ENCODE data around the gene PDZD7.
A peak's percentile ranks its signal among the peaks of the same experiment; 100 is the strongest.

PDZD7 gene

DNA sequence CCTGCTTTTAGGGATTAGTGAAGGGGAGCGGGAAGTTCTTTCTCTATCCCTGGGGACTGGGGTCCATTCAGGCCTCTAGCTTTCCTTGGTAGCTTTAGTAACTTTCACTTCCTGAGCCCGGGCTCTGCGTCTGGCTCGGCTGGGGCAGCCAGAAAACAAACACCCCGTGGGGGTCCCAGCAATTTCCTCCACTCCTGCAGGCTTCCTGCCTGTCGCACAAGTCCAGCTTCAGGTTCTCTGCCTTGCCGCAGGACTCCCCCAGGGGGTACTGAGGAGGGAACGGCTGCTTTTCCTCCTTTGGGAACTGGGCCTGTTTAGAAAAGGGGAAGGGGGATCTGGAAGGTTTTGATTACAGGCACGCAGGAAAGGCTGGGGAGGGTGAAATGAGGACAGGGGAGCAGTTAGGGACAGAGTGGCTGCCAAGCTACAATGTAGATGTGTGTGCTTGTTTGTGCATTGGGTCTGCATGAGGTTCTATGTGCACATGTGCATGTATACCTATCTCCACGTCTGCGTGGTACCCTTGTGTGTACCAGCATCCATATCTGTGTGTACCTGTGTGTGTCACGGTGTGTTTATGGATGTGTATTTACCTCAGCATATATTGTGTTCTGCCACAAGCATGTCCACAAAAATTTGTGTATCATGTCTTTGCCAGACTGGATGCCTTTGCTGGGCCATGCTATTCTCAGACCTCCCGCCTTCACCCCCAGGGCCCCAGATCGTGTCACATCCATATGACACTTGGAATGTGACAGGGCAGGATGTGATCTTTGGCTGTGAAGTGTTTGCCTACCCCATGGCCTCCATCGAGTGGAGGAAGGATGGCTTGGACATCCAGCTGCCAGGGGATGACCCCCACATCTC, 32.9 kb upstream of the PDZD7 start:
- Histone ChIP-seq H3K4ac (ENCODE audit: low read depth in 1 of 2, low read length in 2 of 2) (no peak overlapping the region), H2BK120ac (ENCODE audit: low read depth, low read length) (no peak overlapping the region), H3K4me3 (ENCODE audit: insufficient read depth in 1 of 2, low read depth in 1 of 2, low read length in 2 of 2) (peak overlapping the region in 1 of 2 experiments; percentile 90), H3K36me3 (ENCODE audit: control insufficient read depth in 1 of 2, insufficient read depth in 2 of 2, low read depth in 1 of 2, low read length in 2 of 2) (no peaks in the 10 kb centered on the region), H3K27me3 (ENCODE audit: control insufficient read depth in 1 of 2, insufficient read depth in 1 of 2, low read length in 2 of 2) (peaks cover 0 to 16% of the 10 kb centered on the region in 2 experiments), H2AFZ (ENCODE audit: low read depth, low read length) (no peak overlapping the region), H3K79me1 (replicated peaks; ENCODE audit: low read length, poor library complexity, severe bottlenecking) (peaks cover 6% of the 10 kb centered on the region), H2BK12ac (ENCODE audit: low read length in 2 of 2) (peak overlapping the region; percentile 33 to 50), H4K8ac (ENCODE audit: low read length) (peak overlapping the region; percentile 59), H2AK5ac (ENCODE audit: low read length, severe bottlenecking) (no peak overlapping the region), H4K91ac (ENCODE audit: low read length) (no peak overlapping the region), H3K4me1 (ENCODE audit: control insufficient read depth, insufficient read depth, low read depth, low read length) (peaks cover 41% of the 10 kb centered on the region), H3K18ac (ENCODE audit: low read depth in 1 of 2, low read length in 2 of 2) (peak overlapping the region in 1 of 2 experiments; percentile 91), H3K23ac (ENCODE audit: low read length in 2 of 2) (no peak overlapping the region), H3K27ac (ENCODE audit: low read length, poor library complexity, severe bottlenecking) (no peak overlapping the region), H3K9ac (ENCODE audit: low read length) (peak overlapping the region; percentile 97), H3K4me2 (ENCODE audit: low read length, poor library complexity, severe bottlenecking) (peak overlapping the region; percentile 11), H3K9me3 (ENCODE audit: control insufficient read depth, low read length) (no peaks in the 10 kb centered on the region), H3K14ac (ENCODE audit: low read length in 2 of 2) (peak overlapping the region in 1 of 2 experiments; percentile 49), H2BK15ac (ENCODE audit: low read depth, poor library complexity, severe bottlenecking) (no peak overlapping the region), H2BK5ac (ENCODE audit: low read depth, low read length, poor library complexity, severe bottlenecking) (no peak overlapping the region)
- DNase-seq: no peak
- WGBS: 35% methylated on average over 15 of the region's 15 CpGs

DNA sequence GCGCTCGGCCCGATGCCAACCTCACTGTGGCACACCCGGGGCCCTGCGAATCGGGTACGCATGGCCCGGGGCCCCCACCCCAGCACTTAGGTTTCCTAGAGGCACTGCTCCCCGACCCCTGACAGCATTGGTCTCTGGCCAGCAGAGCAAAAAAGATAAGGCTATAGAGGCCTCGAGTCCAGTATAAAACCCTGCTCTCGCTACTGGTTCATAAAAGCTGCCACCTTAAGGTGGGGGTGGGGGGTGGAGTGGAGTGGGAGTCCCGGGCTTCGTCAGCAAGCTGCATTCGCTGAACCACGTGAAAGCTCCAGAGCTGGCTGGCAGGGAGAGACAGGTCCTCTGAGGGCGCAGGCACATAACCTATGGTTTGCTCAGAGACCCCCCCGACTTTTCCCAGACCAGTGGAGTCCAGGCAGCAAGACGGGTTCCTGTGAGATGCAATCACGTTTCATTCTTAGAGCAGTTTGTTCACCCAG, 32.2 kb upstream of the PDZD7 start:
- peak overlapping the region; percentile 97 for H3K9ac ChIP-seq (ENCODE audit: low read length)
- H3K9me3 ChIP-seq (ENCODE audit: control insufficient read depth, low read length): no peaks in the 10 kb centered on the region
- H3K18ac ChIP-seq (ENCODE audit: low read depth in 1 of 2, low read length in 2 of 2): peak overlapping the region; percentile 91 to 98
- no peak overlapping the region for H4K91ac ChIP-seq (ENCODE audit: low read length)
- peak overlapping the region; percentile 12 for H2BK120ac ChIP-seq (ENCODE audit: low read depth, low read length)
- peak overlapping the region; percentile 16 for H4K8ac ChIP-seq (ENCODE audit: low read length)
- H3K27me3 ChIP-seq (ENCODE audit: control insufficient read depth in 1 of 2, insufficient read depth in 1 of 2, low read length in 2 of 2): peaks cover 0 to 16% of the 10 kb centered on the region in 2 experiments
- peak overlapping the region; percentile 49 to 50 for H2BK12ac ChIP-seq (ENCODE audit: low read length in 2 of 2)
- no peak overlapping the region for H2AK5ac ChIP-seq (ENCODE audit: low read length, severe bottlenecking)
- peaks cover 41% of the 10 kb centered on the region for H3K4me1 ChIP-seq (ENCODE audit: control insufficient read depth, insufficient read depth, low read depth, low read length)
- peak overlapping the region; percentile 83 for H3K4me2 ChIP-seq (ENCODE audit: low read length, poor library complexity, severe bottlenecking)
- H3K14ac ChIP-seq (ENCODE audit: low read length in 2 of 2): no peak overlapping the region
- H3K27ac ChIP-seq (ENCODE audit: low read length, poor library complexity, severe bottlenecking): no peak overlapping the region
- peak overlapping the region in 1 of 2 experiments; percentile 81 for H3K4ac ChIP-seq (ENCODE audit: low read depth in 1 of 2, low read length in 2 of 2)
- no peak overlapping the region for H3K23ac ChIP-seq (ENCODE audit: low read length in 2 of 2)
- peak overlapping the region in 1 of 2 experiments; percentile 90 for H3K4me3 ChIP-seq (ENCODE audit: insufficient read depth in 1 of 2, low read depth in 1 of 2, low read length in 2 of 2)
- peak overlapping the region; percentile 66 for H2AFZ ChIP-seq (ENCODE audit: low read depth, low read length)
- WGBS: 19% methylated on average over 17 of the region's 19 CpGs
- no peaks in the 10 kb centered on the region for H3K36me3 ChIP-seq (ENCODE audit: control insufficient read depth in 1 of 2, insufficient read depth in 2 of 2, low read depth in 1 of 2, low read length in 2 of 2)
- peaks cover 6% of the 10 kb centered on the region for H3K79me1 ChIP-seq (replicated peaks; ENCODE audit: low read length, poor library complexity, severe bottlenecking)
- no peak overlapping the region for H2BK5ac ChIP-seq (ENCODE audit: low read depth, low read length, poor library complexity, severe bottlenecking)
- DNase-seq: no peak
- H2BK15ac ChIP-seq (ENCODE audit: low read depth, poor library complexity, severe bottlenecking): peak overlapping the region; percentile 86

DNA sequence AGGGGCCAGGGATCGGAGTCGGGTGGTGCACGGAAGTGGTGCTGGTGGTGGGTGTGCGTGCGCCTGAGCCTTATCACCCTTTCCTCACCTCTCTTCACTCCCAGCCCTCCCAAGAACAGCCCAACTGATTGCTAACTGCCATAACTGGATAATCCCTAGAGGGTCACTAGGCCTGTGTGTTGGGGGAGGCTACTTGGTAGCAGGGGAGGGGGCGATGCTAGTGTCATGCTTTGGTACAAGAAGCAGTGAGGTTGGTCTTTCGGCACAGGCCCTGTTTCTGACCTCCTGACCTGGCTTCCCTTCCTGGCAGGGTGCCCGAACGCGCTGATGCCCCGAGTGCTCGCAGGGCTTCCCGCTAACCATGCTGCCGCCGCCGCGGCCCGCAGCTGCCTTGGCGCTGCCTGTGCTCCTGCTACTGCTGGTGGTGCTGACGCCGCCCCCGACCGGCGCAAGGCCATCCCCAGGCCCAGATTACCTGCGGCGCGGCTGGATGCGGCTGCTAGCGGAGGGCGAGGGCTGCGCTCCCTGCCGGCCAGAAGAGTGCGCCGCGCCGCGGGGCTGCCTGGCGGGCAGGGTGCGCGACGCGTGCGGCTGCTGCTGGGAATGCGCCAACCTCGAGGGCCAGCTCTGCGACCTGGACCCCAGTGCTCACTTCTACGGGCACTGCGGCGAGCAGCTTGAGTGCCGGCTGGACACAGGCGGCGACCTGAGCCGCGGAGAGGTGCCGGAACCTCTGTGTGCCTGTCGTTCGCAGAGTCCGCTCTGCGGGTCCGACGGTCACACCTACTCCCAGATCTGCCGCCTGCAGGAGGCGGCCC, 31.5 kb upstream of the PDZD7 start:
- peak overlapping the region; percentile 50 to 91 for H2BK12ac ChIP-seq (ENCODE audit: low read length in 2 of 2)

More for the DNA sequence above, 31.5 kb upstream of the PDZD7 start:
- Histone ChIP-seq H3K27me3 (ENCODE audit: control insufficient read depth in 1 of 2, insufficient read depth in 1 of 2, low read length in 2 of 2) (peaks cover 0 to 16% of the 10 kb centered on the region in 2 experiments), H3K4me2 (ENCODE audit: low read length, poor library complexity, severe bottlenecking) (peak overlapping the region; percentile 83), H2AFZ (ENCODE audit: low read depth, low read length) (peak overlapping the region; percentile 66), H3K36me3 (ENCODE audit: control insufficient read depth in 1 of 2, insufficient read depth in 2 of 2, low read depth in 1 of 2, low read length in 2 of 2) (no peaks in the 10 kb centered on the region), H3K23ac (ENCODE audit: low read length in 2 of 2) (peak overlapping the region in 1 of 2 experiments; percentile 46), H3K79me1 (replicated peaks; ENCODE audit: low read length, poor library complexity, severe bottlenecking) (peaks cover 6% of the 10 kb centered on the region), H3K9me3 (ENCODE audit: control insufficient read depth, low read length) (no peaks in the 10 kb centered on the region), H3K14ac (ENCODE audit: low read length in 2 of 2) (peak overlapping the region in 1 of 2 experiments; percentile 92), H3K4me3 (ENCODE audit: insufficient read depth in 1 of 2, low read depth in 1 of 2, low read length in 2 of 2) (peak overlapping the region; percentile 49 to 90), H3K18ac (ENCODE audit: low read depth in 1 of 2, low read length in 2 of 2) (peak overlapping the region; percentile 91 to 98), H2AK5ac (ENCODE audit: low read length, severe bottlenecking) (no peak overlapping the region), H3K4ac (ENCODE audit: low read depth in 1 of 2, low read length in 2 of 2) (peak overlapping the region; percentile 81 to 99), H3K9ac (ENCODE audit: low read length) (peak overlapping the region; percentile 97), H4K8ac (ENCODE audit: low read length) (peak overlapping the region; percentile 86), H4K91ac (ENCODE audit: low read length) (peak overlapping the region; percentile 16), H2BK15ac (ENCODE audit: low read depth, poor library complexity, severe bottlenecking) (peak overlapping the region; percentile 86), H2BK5ac (ENCODE audit: low read depth, low read length, poor library complexity, severe bottlenecking) (no peak overlapping the region), H3K4me1 (ENCODE audit: control insufficient read depth, insufficient read depth, low read depth, low read length) (peaks cover 37% of the 10 kb centered on the region), H2BK120ac (ENCODE audit: low read depth, low read length) (peak overlapping the region; percentile 12), H3K27ac (ENCODE audit: low read length, poor library complexity, severe bottlenecking) (no peak overlapping the region)
- 4% methylated on average over 47 of the region's 63 CpGs for WGBS
- peak; percentile 62 for DNase-seq

All from mesenchymal stem cell (in vitro differentiated cells and primary cell).